Spinal cord (tissue), 10 donors: Measurements from ENCODE around the gene VEGFC. TPM values are rescaled to one million over a fixed set of nuclear protein-coding genes. Genes with fewer than 3 reads are reported as not detected.

Experiments used
- DNase-seq, 6 donors: peaks; one replicate each; pipeline versions ENCODE4 v3.0.0 to v3.0.0-alpha.2; 2013 to 2015; ENCODE audit warnings: low spot score in 6 of 6, low read depth in 4 of 6
- H3K27ac ChIP-seq: one replicate; pipeline ENCODE4 v1.5.1; 2013; ENCODE audit warnings: low read depth, low read length, control low read depth
- H3K27me3 ChIP-seq: one replicate; pipeline ENCODE4 v1.6.1; 2013; ENCODE audit warnings: low read length; ENCODE audit not compliant: control insufficient read depth, insufficient read depth
- H3K36me3 ChIP-seq: one replicate; pipeline ENCODE4 v1.6.1; 2013; ENCODE audit warnings: low read length; ENCODE audit not compliant: control insufficient read depth, insufficient read depth
- H3K4me1 ChIP-seq: one replicate; pipeline ENCODE4 v1.6.1; 2013; ENCODE audit warnings: low read length; ENCODE audit not compliant: control insufficient read depth, insufficient read depth
- H3K4me3 ChIP-seq: one replicate; pipeline ENCODE4 v1.5.1; 2013; ENCODE audit warnings: low read depth, low read length, control low read depth
- H3K9me3 ChIP-seq: one replicate; pipeline ENCODE4 v1.6.1; 2013; ENCODE audit warnings: low read length; ENCODE audit not compliant: control insufficient read depth, insufficient read depth
- WGBS: methylation state at CpG from one replicate; pipeline ENCODE4 v1.1.5; 2013; ENCODE audit warnings: missing lambda C conversion rate; ENCODE audit not compliant: insufficient coverage; 5-methylcytosine and 5-hydroxymethylcytosine counted together
- polyA plus RNA-seq, 2 donors: library from polyadenylated mRNA; unstranded; fragments of 120-200 nt; gene quantifications; one replicate each; pipeline ENCODE4 v1.2.1, GENCODE V29; 2013; ENCODE audit not compliant: insufficient read length in 2 of 2
- total RNA-seq, 2 donors: library from RNA; depleted of rRNA in 1 of 2; stranded (reverse); fragments of 120-200 nt in 1 of 2; fragments of >200 nt in 1 of 2; gene quantifications; one replicate each; pipeline versions ENCODE4 v1.2.3 to v1.2.4, GENCODE V29; 2013 to 2014
- donor health status: healthy.

The VEGFC gene
- total and polyA plus RNA-seq, 4 donors: 3.6 to 7.1 (median 4.8) TPM

DNA sequence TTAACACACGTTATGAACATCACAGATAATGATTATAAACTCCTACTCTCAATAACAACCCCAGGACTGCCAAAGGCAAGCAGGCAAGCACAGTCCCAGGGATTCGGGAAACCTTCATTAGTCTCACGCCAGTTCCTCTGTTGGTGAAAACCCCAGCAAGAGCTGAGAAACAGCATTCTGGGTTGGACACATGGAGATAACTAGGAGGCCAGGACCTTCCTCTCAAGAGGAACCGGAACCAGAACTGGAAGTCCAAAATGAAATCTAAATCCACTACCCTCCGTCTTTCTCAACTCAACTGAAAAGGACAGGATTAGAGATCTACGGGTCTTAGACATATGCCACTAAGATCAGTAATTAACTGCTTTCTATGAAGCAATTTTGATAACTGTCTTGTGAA is 3.8 kb downstream of the VEGFC start:
- 89% methylated on average over 2 of the region's 6 CpGs for WGBS
- no peaks in the 10 kb centered on the region for H3K9me3 ChIP-seq
- H3K4me1 ChIP-seq: peaks cover 8% of the 10 kb centered on the region
- no peak overlapping the region for H3K4me3 ChIP-seq
- no peak overlapping the region for H3K27ac ChIP-seq
- no peaks in the 10 kb centered on the region for H3K36me3 ChIP-seq
- peaks cover 5% of the 10 kb centered on the region for H3K27me3 ChIP-seq
- no peak for DNase-seq

DNA sequence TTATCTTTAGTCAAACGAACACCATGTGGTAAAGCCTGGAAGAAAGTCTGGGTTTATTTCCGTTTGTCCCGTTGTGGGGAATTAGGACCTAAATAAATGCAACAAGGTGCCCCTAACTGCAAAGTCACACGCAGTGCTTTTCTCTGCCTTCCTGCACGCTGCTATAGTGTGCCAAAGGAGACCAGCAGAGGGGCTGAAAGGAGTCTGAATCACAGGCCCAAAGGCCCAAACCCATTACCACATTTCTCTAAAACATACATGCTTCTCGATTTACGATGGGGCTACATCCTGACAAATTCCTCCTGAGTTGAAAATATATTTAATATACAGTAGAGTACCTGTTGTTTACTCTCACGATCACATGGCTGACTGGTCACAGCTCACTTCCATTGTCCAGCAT is 4.5 kb downstream of the VEGFC start:
- Histone ChIP-seq H3K4me1 (peaks cover 8% of the 10 kb centered on the region), H3K4me3 (no peak overlapping the region), H3K27me3 (peaks cover 4% of the 10 kb centered on the region), H3K36me3 (no peaks in the 10 kb centered on the region), H3K27ac (no peak overlapping the region), H3K9me3 (no peaks in the 10 kb centered on the region)
- DNase-seq: no peak
- WGBS: 80% methylated on average over 4 of the region's 8 CpGs

GRCh38 chr4:176784816-176785215 is 7.9 kb downstream of the VEGFC start:
- DNase-seq: no peak
- Histone ChIP-seq H3K4me1 (no peaks in the 10 kb centered on the region), H3K4me3 (no peak overlapping the region), H3K36me3 (no peaks in the 10 kb centered on the region), H3K27ac (no peak overlapping the region), H3K27me3 (no peaks in the 10 kb centered on the region), H3K9me3 (no peaks in the 10 kb centered on the region)
- no CpG with 5 or more reads among the region's 2 CpGs for WGBS

GRCh38 chr4:176782794-176783193 is 9.9 kb downstream of the VEGFC start:
- H3K4me1 ChIP-seq: no peaks in the 10 kb centered on the region
- no peaks in the 10 kb centered on the region for H3K36me3 ChIP-seq
- DNase-seq: no peak
- no peak overlapping the region for H3K4me3 ChIP-seq
- no peaks in the 10 kb centered on the region for H3K9me3 ChIP-seq
- 79% methylated on average over 2 of the region's 2 CpGs for WGBS
- H3K27ac ChIP-seq: no peak overlapping the region
- no peaks in the 10 kb centered on the region for H3K27me3 ChIP-seq

- Histone ChIP-seq H3K27me3 (no peaks in the 10 kb centered on the region), H3K9me3 (no peaks in the 10 kb centered on the region), H3K27ac (no peak overlapping the region), H3K36me3 (no peaks in the 10 kb centered on the region), H3K4me1 (no peaks in the 10 kb centered on the region), H3K4me3 (no peak overlapping the region)
- DNase-seq: no peak
- WGBS: 80% methylated on average over 1 of the region's 5 CpGs
These were observed 10.5 kb downstream of the VEGFC start for GRCh38 chr4:176782191-176782590.

GRCh38 chr4:176781739-176782100 is 11.0 kb downstream of the VEGFC start:
- Histone ChIP-seq H3K36me3 (no peaks in the 10 kb centered on the region), H3K4me3 (no peak overlapping the region), H3K27ac (no peak overlapping the region), H3K4me1 (no peaks in the 10 kb centered on the region), H3K27me3 (no peaks in the 10 kb centered on the region), H3K9me3 (no peaks in the 10 kb centered on the region)
- 0% methylated on average over 1 of the region's 4 CpGs for WGBS
- no peak for DNase-seq

- no peak for DNase-seq
- no peaks in the 10 kb centered on the region for H3K27me3 ChIP-seq
- no peaks in the 10 kb centered on the region for H3K4me1 ChIP-seq
- H3K4me3 ChIP-seq: no peak overlapping the region
- no peaks in the 10 kb centered on the region for H3K9me3 ChIP-seq
- no peak overlapping the region for H3K27ac ChIP-seq
- H3K36me3 ChIP-seq: no peaks in the 10 kb centered on the region
- WGBS: no CpG with 5 or more reads among the region's 1 CpG
These were observed 11.6 kb downstream of the VEGFC start for GRCh38 chr4:176780995-176781738.

- DNase-seq: no peak
- WGBS: 60% methylated on average over 1 of the region's 4 CpGs
- Histone ChIP-seq H3K27ac (no peak overlapping the region), H3K36me3 (no peaks in the 10 kb centered on the region), H3K9me3 (no peaks in the 10 kb centered on the region), H3K4me1 (no peaks in the 10 kb centered on the region), H3K4me3 (no peak overlapping the region), H3K27me3 (no peaks in the 10 kb centered on the region)
These were observed 13.3 kb downstream of the VEGFC start for GRCh38 chr4:176779421-176779820.

GRCh38 chr4:176778491-176778890 is 14.2 kb downstream of the VEGFC start:
- H3K27ac ChIP-seq: no peak overlapping the region
- H3K36me3 ChIP-seq: no peaks in the 10 kb centered on the region
- 100% methylated on average over 2 of the region's 4 CpGs for WGBS
- H3K9me3 ChIP-seq: no peaks in the 10 kb centered on the region
- no peak for DNase-seq
- no peaks in the 10 kb centered on the region for H3K27me3 ChIP-seq
- no peaks in the 10 kb centered on the region for H3K4me1 ChIP-seq
- no peak overlapping the region for H3K4me3 ChIP-seq

DNA sequence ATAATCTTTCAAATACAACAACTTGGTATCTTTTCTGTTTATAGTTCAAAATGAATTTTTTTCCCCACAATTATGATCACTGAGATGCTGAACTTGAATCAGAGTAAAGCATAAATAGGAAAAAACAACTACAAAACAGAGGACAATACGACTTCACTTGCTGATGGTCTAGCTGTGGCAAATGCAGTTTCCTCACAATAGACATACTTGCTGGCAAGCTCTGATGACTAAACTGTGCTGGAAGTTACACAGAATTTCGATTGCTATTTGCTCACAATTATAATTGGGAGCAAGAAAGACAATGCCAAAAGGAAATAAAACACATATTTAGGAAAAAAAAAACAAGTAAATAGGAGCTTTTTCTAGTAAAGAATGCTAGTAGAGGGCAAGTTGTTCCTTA is 14.7 kb downstream of the VEGFC start:
- no peak overlapping the region for H3K4me3 ChIP-seq
- no peaks in the 10 kb centered on the region for H3K4me1 ChIP-seq
- no peaks in the 10 kb centered on the region for H3K9me3 ChIP-seq
- WGBS: no CpG with 5 or more reads among the region's 2 CpGs
- DNase-seq: no peak
- no peaks in the 10 kb centered on the region for H3K36me3 ChIP-seq
- H3K27me3 ChIP-seq: no peaks in the 10 kb centered on the region
- no peak overlapping the region for H3K27ac ChIP-seq
